ENCODE results near the gene EYA4. TPM values are rescaled to one million over a fixed set of nuclear protein-coding genes. Genes with fewer than 3 reads are reported as not detected.
"Not testable (repeated sequence)": the region's sequence is repeated elsewhere in the genome, so short reads cannot be mapped to it uniquely, and the experiment has no call there.

The EYA4 gene
- total and polyA plus RNA-seq, 10 donors, result 0.03 to 2.6 (median 1.3) TPM

DNA sequence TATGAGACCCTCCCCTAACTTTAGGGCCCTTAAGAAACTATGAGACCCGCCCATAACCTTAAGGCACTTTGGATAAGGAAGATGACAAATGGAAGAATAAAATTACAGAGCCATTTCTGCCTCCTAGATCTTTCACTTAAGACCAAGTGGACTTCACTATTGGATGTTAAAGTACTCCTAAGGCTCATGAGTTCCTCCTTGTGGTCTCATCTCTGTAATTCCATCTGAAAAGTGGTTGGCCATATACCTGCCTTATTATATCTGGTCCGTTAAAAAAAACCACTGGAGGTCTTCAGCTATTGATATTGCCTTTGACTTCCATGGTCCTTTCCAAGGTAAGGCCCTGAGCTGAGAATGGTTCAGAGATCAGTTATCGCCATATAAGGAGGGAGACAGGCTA, 310.3 kb downstream of the EYA4 start:
- H3K27ac ChIP-seq, result peak overlapping the region in 1 of 8 donors; percentile 17
- H3K4me1 ChIP-seq, result peaks cover 0 to 4% (median 0%) of the 10 kb centered on the region in 6 donors
- no peaks in the 10 kb centered on the region for H3K9me3 ChIP-seq
- 82 to 93% (median 85%) methylated on average over 3 of the region's 3 CpGs for WGBS, 5 donors
- DNase-seq, result no peak
- intact Hi-C loops (cut with DNase I; ENCODE audit: low total_unique reads), result no loop called here
- no peaks in the 10 kb centered on the region for H3K36me3 ChIP-seq
- TF ChIP-seq POLR2AphosphoS5 (IDR thresholded peaks at IDR 0.05), result no peak
- TF ChIP-seq, protein P1, sequence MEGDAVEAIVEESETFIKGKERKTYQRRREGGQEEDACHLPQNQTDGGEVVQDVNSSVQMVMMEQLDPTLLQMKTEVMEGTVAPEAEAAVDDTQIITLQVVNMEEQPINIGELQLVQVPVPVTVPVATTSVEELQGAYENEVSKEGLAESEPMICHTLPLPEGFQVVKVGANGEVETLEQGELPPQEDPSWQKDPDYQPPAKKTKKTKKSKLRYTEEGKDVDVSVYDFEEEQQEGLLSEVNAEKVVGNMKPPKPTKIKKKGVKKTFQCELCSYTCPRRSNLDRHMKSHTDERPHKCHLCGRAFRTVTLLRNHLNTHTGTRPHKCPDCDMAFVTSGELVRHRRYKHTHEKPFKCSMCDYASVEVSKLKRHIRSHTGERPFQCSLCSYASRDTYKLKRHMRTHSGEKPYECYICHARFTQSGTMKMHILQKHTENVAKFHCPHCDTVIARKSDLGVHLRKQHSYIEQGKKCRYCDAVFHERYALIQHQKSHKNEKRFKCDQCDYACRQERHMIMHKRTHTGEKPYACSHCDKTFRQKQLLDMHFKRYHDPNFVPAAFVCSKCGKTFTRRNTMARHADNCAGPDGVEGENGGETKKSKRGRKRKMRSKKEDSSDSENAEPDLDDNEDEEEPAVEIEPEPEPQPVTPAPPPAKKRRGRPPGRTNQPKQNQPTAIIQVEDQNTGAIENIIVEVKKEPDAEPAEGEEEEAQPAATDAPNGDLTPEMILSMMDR (IDR thresholded peaks at IDR 0.05 in 8 of 11, conservative IDR thresholded peaks at IDR 0.05 in 3 of 11), result no peak
- TF ChIP-seq POLR2A (IDR thresholded peaks at IDR 0.05), result no peak
- H3K4me3 ChIP-seq, result no peak overlapping the region
- no peaks in the 10 kb centered on the region for H3K27me3 ChIP-seq (replicated peaks in 1 of 7)

DNA sequence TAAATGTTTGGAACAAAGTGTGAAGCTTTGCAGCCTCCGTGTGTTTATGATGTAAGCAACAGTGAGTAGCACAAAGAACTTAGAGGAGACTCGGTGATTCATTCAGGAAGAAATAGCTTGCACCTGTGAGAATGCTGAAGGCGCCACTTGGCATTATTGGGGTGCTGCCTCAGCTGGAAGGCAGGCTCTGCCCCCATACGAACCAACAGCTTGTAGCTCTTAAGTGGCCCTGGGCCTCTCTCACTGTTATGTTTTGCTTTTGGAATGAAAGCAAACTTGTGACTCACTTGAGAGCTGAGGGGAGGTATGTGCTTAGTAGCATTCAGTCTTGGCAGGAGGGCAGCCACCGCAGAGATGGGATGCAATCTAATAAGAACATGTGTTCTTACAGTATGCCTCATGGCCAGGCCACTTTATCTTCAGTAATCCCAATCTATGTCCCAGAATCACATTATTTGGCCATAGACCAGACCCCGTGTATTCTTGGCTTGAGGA, 310.7 kb downstream of the EYA4 start:
- Histone ChIP-seq H3K27ac (peak overlapping the region in 1 of 8 donors; percentile 17), H3K4me3 (no peak overlapping the region), H3K4me1 (peaks cover 0 to 4% (median 0%) of the 10 kb centered on the region in 6 donors), H3K27me3 (replicated peaks in 1 of 7) (no peaks in the 10 kb centered on the region), H3K9me3 (no peaks in the 10 kb centered on the region), H3K36me3 (no peaks in the 10 kb centered on the region)
- no peak for DNase-seq
- TF ChIP-seq, protein P1 (IDR thresholded peaks at IDR 0.05 in 8 of 11, conservative IDR thresholded peaks at IDR 0.05 in 3 of 11), result no peak
- TF ChIP-seq POLR2AphosphoS5 (IDR thresholded peaks at IDR 0.05) (no peak), POLR2A (IDR thresholded peaks at IDR 0.05) (no peak)
- intact Hi-C loops (cut with DNase I; ENCODE audit: low total_unique reads), result no loop called here
- 66 to 82% (median 75%) methylated on average over 6 of the region's 6 CpGs for WGBS, 5 donors

DNA sequence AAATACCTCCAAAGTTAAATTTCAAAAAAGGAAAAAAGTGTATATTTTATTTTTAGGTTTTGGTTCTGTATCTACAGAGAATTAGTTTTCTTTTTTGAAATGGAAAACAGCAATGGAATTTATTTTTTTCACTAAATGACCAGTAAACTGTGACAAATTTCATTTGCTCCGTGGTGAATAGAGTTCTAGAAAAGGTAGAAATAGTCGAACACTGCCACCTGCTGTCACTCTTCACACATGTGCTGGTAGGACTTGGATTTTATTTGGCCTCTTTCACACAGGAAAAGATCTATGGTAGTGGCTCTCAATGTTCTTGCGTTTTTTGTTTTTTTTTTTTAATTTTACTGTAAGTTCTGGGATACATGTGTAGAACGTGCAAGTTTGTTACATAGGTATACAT, 312.5 kb downstream of the EYA4 start:
- 7 to 17% (median 9%) methylated on average over 4 of the region's 4 CpGs for WGBS, 5 donors
- Histone ChIP-seq H3K4me3 (no peak overlapping the region), H3K27ac (no peak overlapping the region), H3K9me3 (peaks cover 0 to 6% (median 0%) of the 10 kb centered on the region in 8 donors), H3K36me3 (no peaks in the 10 kb centered on the region), H3K4me1 (peaks cover 0 to 4% (median 0%) of the 10 kb centered on the region in 6 donors), H3K27me3 (replicated peaks in 1 of 7) (no peaks in the 10 kb centered on the region)
- no peak for DNase-seq
- intact Hi-C loops (cut with DNase I; ENCODE audit: low total_unique reads), result no loop called here
- TF ChIP-seq POLR2AphosphoS5 (IDR thresholded peaks at IDR 0.05), result no peak
- TF ChIP-seq, protein P1 (IDR thresholded peaks at IDR 0.05 in 8 of 11, conservative IDR thresholded peaks at IDR 0.05 in 3 of 11), result peak in 9 of 11 experiments; percentile 18 to 46 (median 36)

DNA sequence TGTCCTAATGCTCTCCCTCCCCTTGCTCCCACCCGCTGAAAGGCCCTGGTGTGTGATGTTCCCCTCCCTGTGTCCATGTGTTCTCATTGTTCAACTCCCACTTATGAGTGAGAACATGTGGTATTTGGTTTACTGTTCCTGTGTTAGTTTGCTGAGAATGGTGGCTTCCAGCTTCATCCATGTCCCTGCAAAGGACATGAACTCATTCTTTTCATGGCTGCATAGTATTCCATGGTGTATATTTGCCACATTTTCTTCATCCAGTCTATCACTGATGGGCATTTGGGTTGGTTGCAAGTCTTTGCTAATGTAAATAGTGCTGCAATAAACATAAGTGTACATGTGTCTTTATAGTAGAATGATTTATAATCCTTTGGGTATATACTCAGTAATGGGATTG, 313.0 kb downstream of the EYA4 start:
- intact Hi-C loops (cut with DNase I; ENCODE audit: low total_unique reads); H3K4me1 ChIP-seq; DNase-seq; H3K36me3 ChIP-seq; H3K4me3 ChIP-seq; H3K27me3 ChIP-seq (replicated peaks in 1 of 7); H3K27ac ChIP-seq: not testable (repeated sequence)
- H3K9me3 ChIP-seq, result peaks cover 0 to 11% (median under 1%) of the 10 kb centered on the region in 8 donors
- WGBS, 5 donors, result 82 to 100% (median 90%) methylated on average over 1 of the region's 1 CpG

DNA sequence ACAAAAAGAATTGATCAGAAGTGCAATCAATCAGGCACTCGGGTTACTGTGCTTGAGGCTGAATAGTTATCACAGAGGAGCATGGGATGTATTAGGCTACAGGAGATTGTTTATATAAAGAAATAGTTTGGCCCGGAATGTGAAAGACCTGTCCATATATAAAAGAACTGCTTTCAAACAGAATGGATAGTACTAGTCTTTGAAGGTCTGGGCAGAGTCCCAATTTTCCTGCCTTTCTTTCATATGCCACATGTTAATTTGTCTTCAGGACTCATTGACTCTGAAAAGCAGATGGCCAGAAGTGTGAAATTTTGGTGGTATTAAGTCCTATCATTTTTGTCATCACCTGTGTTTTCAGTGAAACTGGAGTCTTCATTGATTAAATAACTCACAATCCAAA, 314.5 kb downstream of the EYA4 start:
- no peak overlapping the region for H3K27ac ChIP-seq
- DNase-seq, result no peak
- H3K36me3 ChIP-seq, result no peaks in the 10 kb centered on the region
- peaks cover 0 to 26% (median 13%) of the 10 kb centered on the region in 8 donors for H3K9me3 ChIP-seq
- TF ChIP-seq POLR2A (IDR thresholded peaks at IDR 0.05) (no peak), POLR2AphosphoS5 (IDR thresholded peaks at IDR 0.05) (no peak)
- TF ChIP-seq, protein P1 (IDR thresholded peaks at IDR 0.05 in 8 of 11, conservative IDR thresholded peaks at IDR 0.05 in 3 of 11), result no peak
- peaks cover 0 to 4% (median 0%) of the 10 kb centered on the region in 6 donors for H3K4me1 ChIP-seq
- WGBS, 5 donors, result 69 to 79% (median 71%) methylated on average over 2 of the region's 2 CpGs
- H3K4me3 ChIP-seq, result no peak overlapping the region
- no peaks in the 10 kb centered on the region for H3K27me3 ChIP-seq (replicated peaks in 1 of 7)
- intact Hi-C loops (cut with DNase I; ENCODE audit: low total_unique reads), result no loop called here
